ENCODE data around the gene PTX4. TPM values are rescaled to one million over a fixed set of nuclear protein-coding genes. Genes with fewer than 3 reads are reported as not detected.

PTX4 gene, protein sequence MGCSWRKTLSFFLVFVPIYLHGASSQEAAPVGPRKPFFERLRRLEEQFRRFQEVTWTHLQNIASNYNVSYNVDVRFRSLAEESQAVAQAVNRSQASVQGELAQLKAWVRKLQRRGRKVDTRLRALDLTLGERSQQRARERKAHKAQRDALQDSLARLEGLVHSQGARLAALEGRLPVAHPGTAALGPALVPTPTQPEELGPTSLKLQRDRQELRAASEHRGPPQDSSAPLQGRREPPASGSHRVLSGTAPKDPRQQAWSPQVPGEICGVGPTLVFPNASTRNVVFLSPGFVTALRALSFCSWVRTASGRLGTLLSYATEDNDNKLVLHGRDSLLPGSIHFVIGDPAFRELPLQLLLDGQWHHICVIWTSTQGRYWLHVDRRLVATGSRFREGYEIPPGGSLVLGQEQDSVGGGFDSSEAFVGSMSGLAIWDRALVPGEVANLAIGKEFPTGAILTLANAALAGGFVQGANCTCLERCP
- total RNA-seq (2014; rRNA removed; shearing (Covaris generic)) = not detected in 2 replicates

GRCh38 chr16:1488619-1489018, at the start of gene PTX4:
PTX4 (minus strand) TSS chr16:1488944; CDS start chr16:1488909, 35 bp downstream.
- no peak for DNase-seq (ENCODE audit: low read depth)

GRCh38 chr16:1537763-1538289, 49.1 kb upstream of the PTX4 start:
- DNase-seq (ENCODE audit: low read depth) = no peak

DNA sequence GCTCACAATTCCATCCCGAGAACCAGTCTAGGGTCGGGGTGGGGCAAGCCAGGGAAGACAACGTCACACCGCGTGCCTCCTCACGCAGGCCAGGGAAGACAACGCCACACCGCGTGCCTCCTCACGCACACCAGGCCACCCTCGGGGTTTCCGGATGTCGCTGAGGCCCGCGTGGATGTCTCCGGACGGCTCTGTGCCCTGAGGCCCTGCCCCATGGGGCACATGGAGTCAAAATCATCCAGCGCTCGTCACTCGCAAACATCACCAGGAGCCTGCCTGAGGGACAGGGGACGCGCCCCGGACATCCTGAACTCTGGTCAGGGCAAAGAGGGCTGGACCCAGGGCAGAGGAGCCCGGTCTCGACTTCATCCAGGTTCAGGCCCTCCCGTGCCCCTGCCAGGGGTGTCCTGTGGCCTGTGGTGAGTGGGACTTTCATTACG, 48.4 kb upstream of the PTX4 start:
- DNase-seq (ENCODE audit: low read depth) = no peak

DNA sequence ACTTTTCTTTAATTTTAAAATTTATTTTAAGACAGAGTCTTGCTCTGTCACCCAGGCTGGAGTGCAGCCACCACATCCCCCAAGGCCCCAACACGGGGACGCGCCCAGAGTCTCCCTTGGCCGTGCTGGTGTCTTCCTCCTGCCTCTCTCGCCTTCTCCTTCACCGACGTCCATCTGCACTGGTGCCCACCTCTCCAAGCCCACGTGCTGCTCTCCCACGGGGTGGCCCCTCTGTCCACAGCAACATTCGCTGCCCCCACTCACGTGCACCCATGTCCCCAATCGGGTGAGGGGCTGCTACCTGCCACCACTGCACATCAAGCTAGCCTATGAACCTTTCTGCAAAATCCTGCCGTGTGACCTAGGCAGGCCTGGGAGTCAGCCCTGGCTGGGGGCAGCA, 47.9 kb upstream of the PTX4 start:
- DNase-seq (ENCODE audit: low read depth) = no peak

DNA sequence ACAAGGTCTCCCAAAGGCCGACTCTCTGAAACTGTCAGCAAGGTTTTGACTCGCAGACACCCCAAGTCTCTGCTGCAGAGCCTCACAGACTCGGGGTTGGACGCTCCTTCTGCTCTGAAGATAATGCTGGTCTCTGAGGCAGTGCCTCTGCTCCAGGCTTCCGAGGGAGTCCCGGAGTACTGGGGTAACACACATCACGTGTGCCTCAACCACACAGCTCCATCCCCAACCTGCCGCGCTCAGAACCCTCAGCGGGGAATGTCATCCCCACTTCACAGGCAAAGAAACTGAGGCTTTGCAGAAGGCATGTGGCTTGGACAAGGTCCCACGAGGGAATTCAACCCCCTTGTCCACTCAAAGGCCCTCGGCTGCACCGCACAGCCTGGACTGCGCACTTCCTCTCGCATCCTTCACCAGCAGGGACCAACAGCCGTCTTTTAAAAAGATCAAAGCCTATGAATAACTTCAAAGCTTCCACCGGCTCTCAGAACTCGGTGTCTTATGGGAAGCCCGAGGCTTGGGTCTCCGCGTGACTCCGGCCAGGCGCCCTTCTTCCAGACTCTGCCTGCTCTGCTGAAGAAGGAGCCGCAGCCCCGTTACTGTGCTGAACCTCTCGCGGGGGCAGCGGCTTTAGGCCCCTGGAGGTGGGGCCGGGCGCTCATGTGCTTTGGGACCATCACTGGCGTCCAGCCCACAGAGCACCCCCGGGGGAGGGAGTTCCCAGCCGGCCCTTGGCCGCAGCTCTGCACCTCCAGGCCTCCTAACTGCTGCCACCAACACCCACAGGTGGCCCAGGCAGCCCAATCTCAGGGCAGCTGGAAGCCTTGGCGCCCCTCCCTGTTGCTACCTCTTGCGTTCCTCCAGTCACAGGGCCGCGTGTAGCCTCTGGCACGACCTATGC, 46.9 kb upstream of the PTX4 start:
- no peak for DNase-seq (ENCODE audit: low read depth)

- DNase-seq (ENCODE audit: low read depth) = no peak
Observed at GRCh38 chr16:1534021-1535020, 45.6 kb upstream of the PTX4 start.

- no peak for DNase-seq (ENCODE audit: low read depth)
Observed at GRCh38 chr16:1533443-1533951, 44.8 kb upstream of the PTX4 start, which contains the start of gene TMEM204. TMEM204 (plus strand) TSS chr16:1533666; CDS start chr16:1534276, 610 bp downstream.

GRCh38 chr16:1532771-1533170, 44.0 kb upstream of the PTX4 start:
- DNase-seq (ENCODE audit: low read depth) = no peak

GRCh38 chr16:1532081-1532760, 43.5 kb upstream of the PTX4 start:
- no peak for DNase-seq (ENCODE audit: low read depth)

DNA sequence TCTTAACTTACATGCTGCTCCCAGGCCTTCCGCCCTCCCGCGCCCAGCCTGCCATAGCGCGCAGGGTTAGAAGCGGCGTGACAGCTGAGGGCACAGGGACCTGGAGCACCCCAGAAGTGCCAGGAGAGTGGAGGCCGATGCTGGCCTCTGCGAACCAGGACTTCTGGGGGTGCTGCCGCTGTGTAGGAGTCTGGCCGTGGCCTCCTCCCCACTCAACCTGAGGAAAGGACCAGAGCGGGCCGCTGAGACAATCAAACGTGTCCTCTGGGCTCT, 42.8 kb upstream of the PTX4 start:
- no peak for DNase-seq (ENCODE audit: low read depth)

- peak; percentile 77 for DNase-seq (ENCODE audit: low read depth)
Observed at GRCh38 chr16:1530883-1531637, 42.3 kb upstream of the PTX4 start.

DNA sequence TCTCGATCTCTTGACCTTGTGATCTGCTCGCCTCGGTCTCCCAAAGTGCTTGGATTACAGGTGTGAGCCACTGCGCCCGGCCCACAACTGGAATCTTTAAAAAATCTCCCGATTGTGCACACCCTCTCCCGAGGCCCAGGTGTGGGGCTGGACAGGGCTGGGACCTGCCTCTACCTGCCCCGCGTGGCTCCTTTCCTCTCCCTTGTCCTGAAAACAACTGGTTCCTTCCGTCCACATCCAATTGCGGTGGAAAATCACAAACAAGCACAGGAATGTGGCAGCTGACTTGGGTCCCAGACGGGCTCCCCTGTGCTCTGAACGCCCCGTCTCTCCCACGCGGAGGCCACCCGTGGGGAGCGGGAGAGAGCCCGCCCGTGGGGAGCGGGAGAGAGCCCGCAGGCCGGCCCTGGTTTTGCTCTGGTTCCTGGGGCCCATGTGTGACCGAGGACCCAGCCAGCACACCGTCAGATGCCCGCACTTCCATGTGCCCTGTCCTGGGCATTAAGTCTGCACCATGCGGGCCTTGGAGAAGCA, 41.7 kb upstream of the PTX4 start:
- DNase-seq (ENCODE audit: low read depth) = no peak

DNA sequence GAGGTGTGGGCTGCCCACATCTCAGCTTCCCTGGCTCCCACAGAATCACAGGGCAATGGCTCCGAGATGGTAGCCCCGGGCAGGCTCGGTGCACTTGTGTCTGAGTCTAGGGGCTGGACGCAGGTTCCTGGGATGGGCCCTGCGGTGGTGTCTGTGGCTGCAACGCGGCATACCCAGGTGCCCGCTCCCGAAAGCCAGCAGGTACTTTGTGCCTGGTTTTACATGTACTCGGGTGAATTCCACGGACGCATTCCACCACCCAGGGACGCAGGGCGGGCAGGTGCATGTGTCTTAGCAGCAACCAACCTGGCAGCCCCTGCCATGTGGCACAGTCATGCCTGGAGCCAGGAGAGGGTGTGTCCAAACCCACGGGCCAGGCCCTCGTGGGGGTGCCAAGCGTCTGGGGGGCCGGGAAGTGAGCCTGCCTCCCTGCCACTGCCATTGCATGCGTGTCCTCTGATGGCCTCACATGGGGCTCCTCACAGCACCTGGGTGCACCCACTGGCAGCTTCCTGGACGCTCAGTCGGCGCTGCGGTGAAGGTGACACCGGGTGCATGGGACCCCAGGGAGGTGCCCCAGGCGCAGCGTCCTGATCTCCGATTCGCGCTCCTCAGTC, 40.3 kb upstream of the PTX4 start:
- no peak for DNase-seq (ENCODE audit: low read depth)

GRCh38 chr16:1527836-1528811, 39.4 kb upstream of the PTX4 start:
- DNase-seq (ENCODE audit: low read depth) = no peak

DNA sequence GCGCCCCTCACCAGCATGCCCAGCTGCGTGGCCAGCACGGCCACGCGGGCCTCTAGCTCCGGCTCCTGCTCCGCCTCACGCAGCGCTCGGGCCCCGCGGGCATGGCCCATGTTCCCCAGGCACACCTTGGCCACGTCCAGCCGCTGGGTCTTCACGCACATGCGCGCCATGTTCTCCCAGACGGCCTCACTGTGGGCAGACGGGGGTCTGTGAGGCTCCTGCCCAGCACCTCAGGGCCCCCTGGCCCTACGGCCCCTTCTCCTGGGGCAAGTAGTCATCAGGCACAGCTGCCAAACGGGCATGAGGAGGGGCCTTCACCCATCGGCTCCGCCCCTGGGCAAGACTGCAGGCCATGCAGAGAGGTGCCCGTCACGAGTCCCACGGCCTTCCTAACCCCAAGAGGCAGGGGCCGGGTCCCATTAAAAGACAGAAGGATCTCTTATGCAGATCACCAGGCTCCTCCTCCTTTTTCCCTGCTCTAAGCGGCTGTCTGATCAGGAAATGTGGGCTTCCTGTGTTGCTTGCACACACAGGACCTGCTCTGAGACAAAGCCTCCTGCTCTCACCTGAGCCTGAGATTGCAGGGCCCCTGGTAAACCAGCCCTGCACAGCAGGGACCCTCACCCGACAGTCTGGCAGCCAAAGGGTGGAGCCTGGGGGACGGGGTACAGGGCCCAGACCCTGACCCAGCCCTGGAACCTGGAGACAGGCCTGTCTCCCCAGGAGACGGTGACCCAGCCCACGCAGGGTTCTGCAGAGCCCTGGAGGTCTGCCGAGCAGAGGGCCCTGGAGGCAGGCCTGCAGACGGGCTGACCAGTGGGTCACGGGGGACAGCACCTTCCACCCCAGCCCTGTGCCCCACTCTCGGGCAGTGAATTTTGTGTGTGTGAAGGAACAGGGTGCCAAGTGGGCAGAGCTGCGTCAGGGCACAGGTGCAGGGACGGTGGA, 38.1 kb upstream of the PTX4 start:
- DNase-seq (ENCODE audit: low read depth) = no peak

- no peak for DNase-seq (ENCODE audit: low read depth)
Observed at GRCh38 chr16:1525871-1526607, 37.3 kb upstream of the PTX4 start.

Measured in RPMI7951 (cell line).